GM10248 (cell line): ENCODE results near the gene WASHC2C.
"Not testable (repeated sequence)": the region's sequence is repeated elsewhere in the genome, so short reads cannot be mapped to it uniquely, and the experiment has no call there.

Experiments
- CTCF ChIA-PET: fragments of 300-600 bp; sonication (Branson Sonifier 250); formaldehyde crosslinking; extraction: SDS; loops from one replicate; lab custom pipeline; 2021; ENCODE audit warnings: antibody characterized with exemption; lab: Yijun Ruan, JAX
- POLR2A ChIA-PET: fragments of 350-650 bp; sonication (Branson Sonifier 250); formaldehyde crosslinking; extraction: SDS; loops from one replicate; lab custom pipeline; 2020; ENCODE audit warnings: antibody characterized with exemption; lab: Yijun Ruan, JAX
- DNase-seq: peaks from one replicate; pipeline ENCODE4 v3.0.0; 2012; ENCODE audit errors: extremely low spot score
- TF ChIP-seq, protein P1 (sequence below): IDR thresholded peaks from 2 replicates; pipeline ENCODE4 v1.5.1; 2012; ENCODE audit warnings: mild to moderate bottlenecking, low read depth; ENCODE audit errors: extremely low read depth, missing control alignments, control extremely low read depth

The WASHC2C gene

DNA sequence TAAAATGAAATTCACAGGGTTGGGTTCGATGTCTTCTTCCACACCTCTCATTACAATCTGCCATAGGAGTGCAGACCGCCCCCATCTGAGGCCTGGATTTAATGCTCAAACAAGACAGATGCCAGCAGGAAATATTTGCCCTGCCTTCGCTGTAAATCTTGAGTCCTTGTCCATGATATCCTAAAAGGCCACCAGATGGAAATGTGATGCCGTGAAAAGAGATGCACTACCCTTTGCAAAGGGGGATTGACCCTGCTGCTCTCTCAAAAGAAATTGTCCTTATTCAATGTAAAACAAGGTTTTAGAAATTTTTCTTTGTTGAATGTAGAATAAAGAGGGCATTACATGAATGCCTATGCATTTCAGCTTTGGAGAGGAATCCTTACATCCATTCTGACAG lies 82.8 kb downstream of the WASHC2C start:
- POLR2A ChIA-PET, result no interaction called here
- TF ChIP-seq, protein P1, sequence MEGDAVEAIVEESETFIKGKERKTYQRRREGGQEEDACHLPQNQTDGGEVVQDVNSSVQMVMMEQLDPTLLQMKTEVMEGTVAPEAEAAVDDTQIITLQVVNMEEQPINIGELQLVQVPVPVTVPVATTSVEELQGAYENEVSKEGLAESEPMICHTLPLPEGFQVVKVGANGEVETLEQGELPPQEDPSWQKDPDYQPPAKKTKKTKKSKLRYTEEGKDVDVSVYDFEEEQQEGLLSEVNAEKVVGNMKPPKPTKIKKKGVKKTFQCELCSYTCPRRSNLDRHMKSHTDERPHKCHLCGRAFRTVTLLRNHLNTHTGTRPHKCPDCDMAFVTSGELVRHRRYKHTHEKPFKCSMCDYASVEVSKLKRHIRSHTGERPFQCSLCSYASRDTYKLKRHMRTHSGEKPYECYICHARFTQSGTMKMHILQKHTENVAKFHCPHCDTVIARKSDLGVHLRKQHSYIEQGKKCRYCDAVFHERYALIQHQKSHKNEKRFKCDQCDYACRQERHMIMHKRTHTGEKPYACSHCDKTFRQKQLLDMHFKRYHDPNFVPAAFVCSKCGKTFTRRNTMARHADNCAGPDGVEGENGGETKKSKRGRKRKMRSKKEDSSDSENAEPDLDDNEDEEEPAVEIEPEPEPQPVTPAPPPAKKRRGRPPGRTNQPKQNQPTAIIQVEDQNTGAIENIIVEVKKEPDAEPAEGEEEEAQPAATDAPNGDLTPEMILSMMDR, result no peak
- no peak for DNase-seq
- CTCF ChIA-PET, result no interaction called here

DNA sequence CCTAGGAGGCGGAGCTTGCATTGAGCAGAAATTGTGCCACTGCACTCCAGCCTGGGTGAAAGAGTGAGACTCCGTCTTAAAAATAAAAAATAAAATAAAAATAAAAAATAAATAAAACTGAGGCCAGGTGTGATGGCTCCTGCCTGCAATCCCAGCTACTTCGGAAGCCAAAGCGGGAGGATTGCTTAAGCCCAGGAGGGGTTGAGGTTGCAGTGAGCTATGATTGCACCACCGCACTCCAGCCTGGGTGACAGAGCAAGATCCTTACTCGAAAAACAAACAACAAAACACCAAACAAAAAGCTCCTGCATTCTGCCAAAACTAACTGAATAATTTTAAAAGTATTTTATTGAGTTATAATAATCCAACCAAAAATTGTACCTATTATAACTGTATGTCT lies 84.0 kb downstream of the WASHC2C start:
- ChIA-PET CTCF (no interaction called here), POLR2A (no interaction called here)
- TF ChIP-seq, protein P1, result no peak
- no peak for DNase-seq

DNA sequence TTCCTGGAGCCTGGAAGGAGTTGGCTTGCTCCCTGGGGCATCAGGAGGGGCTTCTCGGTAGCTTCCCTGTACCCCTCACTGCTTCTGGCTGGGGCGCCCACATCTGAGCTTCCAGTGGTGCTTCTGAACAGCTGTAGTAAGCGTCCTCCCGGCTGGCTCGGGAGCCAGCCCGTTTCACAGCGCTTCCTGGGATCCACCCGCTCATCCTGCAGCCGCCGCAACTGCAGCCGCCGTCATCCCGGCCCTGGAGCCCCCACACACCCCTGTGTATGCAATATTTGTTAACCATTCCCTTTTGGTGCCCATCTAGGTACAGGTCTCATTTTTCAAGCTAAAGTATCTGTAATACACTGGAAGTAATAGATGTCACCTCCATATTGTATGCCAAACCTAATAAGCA lies 85.9 kb downstream of the WASHC2C start:
- DNase-seq, POLR2A ChIA-PET, CTCF ChIA-PET: not testable (repeated sequence)

- DNase-seq, POLR2A ChIA-PET, CTCF ChIA-PET: not testable (repeated sequence)
Observed at GRCh38 chr10:45814146-45814545, 87.1 kb downstream of the WASHC2C start.

DNA sequence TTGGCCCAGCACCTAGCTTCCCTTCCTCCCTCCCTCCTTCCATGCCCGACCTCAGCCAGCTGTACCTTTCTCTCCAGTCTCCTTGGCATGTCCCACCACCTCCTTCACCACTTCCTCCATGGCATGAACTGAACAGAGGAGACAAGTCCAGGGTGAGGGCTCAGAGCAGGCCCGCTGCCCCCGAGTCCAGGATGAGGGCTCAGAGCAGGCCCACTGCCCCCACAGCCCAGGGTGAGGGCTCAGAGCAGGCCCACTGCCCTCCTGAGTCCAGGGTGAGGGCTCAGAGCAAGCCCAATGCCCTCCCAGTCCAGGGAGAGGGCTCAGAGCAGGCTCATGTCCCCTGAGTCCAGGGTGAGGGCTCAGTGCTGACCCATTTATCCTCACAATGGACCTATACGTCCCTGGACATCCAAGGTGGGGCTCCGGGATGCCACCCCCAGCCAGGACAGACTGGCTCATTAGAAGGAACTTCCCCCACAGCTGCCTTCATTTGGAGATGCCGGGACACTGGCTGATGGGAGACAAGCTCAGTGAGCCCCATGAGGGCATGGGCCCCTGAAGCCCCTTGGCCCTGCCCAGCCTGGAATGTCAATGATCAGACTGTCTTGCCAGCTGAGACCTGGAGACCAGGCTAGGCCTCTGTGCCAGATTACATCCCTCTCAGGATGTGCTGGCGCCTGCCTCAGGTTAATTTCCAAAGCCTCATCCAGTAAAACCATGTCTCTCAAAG lies 90.2 kb downstream of the WASHC2C start:
- CTCF ChIA-PET, result no interaction called here
- POLR2A ChIA-PET, result no interaction called here
- no peak for DNase-seq
- TF ChIP-seq, protein P1, result no peak

GRCh38 chr10:45817912-45818311 lies 90.8 kb downstream of the WASHC2C start:
- DNase-seq, result no peak
- POLR2A ChIA-PET, result no interaction called here
- CTCF ChIA-PET, result no interaction called here
- TF ChIP-seq, protein P1, result no peak

GRCh38 chr10:45819552-45819951 lies 92.5 kb downstream of the WASHC2C start:
- TF ChIP-seq, protein P1, result no peak
- ChIA-PET POLR2A (no interaction called here), CTCF (interaction anchor here (1.1 kb wide), 1 partner anchor 11 kb away, joined by 3 read pairs; no protein-coding TSS in a partner anchor)
- no peak for DNase-seq

DNA sequence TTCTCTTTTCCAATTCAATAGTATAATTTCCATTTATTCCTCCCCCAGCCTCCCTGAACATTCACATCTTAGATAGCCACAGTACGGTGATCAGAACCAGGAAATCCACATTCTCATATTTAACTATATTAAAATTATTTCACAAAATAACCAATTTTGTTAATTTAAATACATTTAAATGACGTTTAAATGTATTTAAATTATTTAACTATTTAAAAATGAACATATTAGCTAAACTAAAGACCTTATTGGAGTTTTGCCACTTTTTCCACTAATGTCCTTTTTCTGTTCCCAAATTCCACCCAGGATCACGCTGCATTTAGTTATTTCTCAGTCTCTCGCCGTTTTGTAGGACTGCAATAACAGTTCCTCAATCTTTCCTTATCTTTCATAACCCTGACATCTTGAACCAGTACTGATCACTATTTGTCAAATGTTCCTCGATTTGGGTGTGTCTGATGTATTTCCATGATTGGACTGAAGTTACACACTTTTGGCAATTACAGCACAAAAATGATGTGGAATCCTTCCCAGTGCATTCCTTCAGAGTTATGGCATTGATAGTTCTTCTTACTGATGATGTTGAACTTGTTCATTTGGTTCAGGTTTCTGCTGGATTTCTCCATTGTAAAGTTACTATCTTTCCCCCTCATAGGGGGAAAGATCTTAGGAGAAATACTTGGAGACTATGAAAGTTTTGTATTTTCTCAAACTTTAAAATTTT lies 93.2 kb downstream of the WASHC2C start:
- DNase-seq, CTCF ChIA-PET, POLR2A ChIA-PET: not testable (repeated sequence)

DNA sequence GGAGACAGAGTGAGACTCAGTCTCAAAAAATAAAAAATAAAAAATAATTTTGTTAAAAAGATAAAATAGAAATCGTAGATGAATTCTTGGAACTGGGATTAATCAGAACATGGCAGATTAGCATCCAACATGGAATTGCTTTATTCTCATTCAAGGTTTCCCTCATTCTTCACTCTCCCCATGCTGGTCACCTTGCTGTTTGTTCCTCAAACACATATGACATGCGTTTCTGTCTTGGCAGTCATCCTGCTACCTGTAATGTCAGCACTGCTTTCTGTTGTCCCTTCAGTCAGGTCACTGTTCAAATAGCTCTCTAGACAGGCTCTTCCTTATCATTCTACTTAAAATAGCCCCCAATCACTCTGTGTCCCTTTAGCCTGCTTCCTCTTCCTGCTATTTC lies 95.9 kb downstream of the WASHC2C start:
- CTCF ChIA-PET, POLR2A ChIA-PET, DNase-seq: not testable (repeated sequence)
